Stomach (tissue), 4 donors: ENCODE results near the gene DOC2A.

ENCODE experiments used
- CTCF ChIP-seq, 7 experiments: fragments of 450-650 bp in 4 of 7; fragments of 200-600 bp in 3 of 7; sonication (generic) in 3 of 7; IDR thresholded peaks; one replicate each; pipeline ENCODE4 v1.5.1; 2016 to 2019; ENCODE audit warnings: antibody characterized with exemption in 7 of 7, control low read depth in 2 of 7, mild to moderate bottlenecking in 1 of 7
- POLR2AphosphoS5 ChIP-seq, 3 donors: sonication (generic); formaldehyde crosslinking; IDR thresholded peaks; one replicate each; pipeline ENCODE4 v1.6.1; 2016; ENCODE audit warnings: antibody characterized with exemption in 3 of 3

GRCh38 chr16:30041841-30042240 lies 31.0 kb upstream of the DOC2A start:
- TF ChIP-seq POLR2AphosphoS5 (IDR thresholded peaks at IDR 0.05) (no peak), CTCF (IDR thresholded peaks at IDR 0.05) (peak in 3 of 7 experiments; percentile 15 to 30 (median 22))
